HFF-Myc (cell line): Measurements from ENCODE around the gene RPN1.
"Not testable (repeated sequence)": the region's sequence is repeated elsewhere in the genome, so short reads cannot be mapped to it uniquely, and the experiment has no call there.

Source experiments
- DNase-seq: peaks from one replicate; pipeline ENCODE4 v3.0.0-alpha.2; 2011; ENCODE audit warnings: low read depth; ENCODE audit errors: extremely low read depth
- H3K4me3 ChIP-seq: replicated peaks from 2 replicates; pipeline ENCODE4 v1.5.1; 2011; ENCODE audit warnings: low read depth, mild to moderate bottlenecking, control low read depth, low read length
- TF ChIP-seq, protein P1 (sequence below): IDR thresholded peaks from 2 replicates; pipeline ENCODE4 v1.5.1; 2012; ENCODE audit warnings: mild to moderate bottlenecking, low read depth, low read length, control low read depth; ENCODE audit errors: missing control alignments

Gene RPN1

DNA sequence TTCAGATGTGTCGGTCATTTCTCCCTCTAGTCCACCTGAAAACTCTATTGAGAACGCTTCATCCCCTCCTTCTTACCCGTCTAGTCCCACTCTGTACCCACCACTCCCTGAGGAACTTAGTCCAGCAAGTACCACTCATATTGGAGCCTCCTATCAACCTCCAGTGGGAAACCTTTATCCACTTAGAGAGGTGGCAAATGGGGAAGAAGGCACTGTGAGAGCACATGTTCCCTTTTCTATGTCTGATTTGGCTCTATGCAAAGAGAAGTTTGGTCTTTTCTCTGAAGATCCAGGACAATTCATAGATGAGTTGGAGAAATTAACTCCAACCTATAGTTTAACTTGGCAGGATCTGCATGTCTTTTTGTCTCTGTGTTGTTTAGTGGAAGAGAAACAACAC, 17.0 kb upstream of the RPN1 start:
- H3K4me3 ChIP-seq, result no peak overlapping the region
- TF ChIP-seq, protein P1, sequence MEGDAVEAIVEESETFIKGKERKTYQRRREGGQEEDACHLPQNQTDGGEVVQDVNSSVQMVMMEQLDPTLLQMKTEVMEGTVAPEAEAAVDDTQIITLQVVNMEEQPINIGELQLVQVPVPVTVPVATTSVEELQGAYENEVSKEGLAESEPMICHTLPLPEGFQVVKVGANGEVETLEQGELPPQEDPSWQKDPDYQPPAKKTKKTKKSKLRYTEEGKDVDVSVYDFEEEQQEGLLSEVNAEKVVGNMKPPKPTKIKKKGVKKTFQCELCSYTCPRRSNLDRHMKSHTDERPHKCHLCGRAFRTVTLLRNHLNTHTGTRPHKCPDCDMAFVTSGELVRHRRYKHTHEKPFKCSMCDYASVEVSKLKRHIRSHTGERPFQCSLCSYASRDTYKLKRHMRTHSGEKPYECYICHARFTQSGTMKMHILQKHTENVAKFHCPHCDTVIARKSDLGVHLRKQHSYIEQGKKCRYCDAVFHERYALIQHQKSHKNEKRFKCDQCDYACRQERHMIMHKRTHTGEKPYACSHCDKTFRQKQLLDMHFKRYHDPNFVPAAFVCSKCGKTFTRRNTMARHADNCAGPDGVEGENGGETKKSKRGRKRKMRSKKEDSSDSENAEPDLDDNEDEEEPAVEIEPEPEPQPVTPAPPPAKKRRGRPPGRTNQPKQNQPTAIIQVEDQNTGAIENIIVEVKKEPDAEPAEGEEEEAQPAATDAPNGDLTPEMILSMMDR, result no peak
- no peak for DNase-seq

DNA sequence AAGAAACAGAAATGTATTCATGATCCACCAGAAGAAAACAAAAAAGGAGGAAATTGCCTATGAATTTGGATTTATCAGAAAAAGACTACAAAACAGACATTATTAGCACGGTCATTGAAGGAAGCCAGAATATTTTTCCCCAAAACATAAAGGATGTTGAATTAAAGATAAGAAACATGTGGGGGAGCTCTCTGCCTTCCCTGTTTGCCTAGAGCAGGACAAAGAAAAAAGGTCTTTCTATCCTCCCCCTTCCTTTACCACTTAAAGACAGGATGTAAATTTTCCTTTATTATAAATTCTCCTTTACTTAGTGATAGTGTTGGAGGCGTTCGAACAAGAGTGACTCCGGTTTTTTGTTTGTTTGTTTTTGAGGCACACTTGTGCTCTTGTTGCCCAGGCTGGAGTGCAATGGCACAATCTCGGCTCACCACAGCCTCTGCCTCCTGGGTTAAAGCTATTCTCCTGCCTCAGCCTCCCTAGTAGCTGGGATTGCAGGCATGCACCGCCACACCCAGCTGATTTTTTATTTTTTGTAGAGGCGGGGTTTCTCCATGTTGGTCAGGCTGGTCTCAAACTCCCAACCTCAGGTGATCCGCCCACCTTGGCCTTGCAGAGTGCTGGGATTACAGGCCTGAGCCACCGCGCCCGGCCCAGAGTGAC, 14.9 kb upstream of the RPN1 start:
- H3K4me3 ChIP-seq, result no peak overlapping the region
- TF ChIP-seq, protein P1, result no peak
- no peak for DNase-seq

DNA sequence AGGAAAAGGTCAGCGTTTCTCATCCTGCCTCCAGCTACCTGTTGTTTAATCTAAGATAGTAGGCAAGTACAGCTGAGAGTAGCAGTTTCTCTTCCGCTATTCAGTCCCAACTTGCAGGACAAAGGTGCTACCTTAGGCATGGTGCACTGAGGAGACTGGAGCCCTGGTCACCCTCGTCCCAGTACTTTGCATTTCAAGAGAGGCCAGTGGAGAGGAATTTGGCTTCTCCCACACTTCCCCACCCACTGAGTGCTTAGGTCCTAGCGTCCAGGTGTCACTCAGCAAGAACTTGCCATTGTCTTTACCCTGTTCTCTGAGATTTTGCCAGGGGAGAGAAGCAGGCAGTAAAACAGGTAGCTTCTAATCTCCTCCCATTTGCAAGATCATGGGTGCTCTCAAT, 12.5 kb upstream of the RPN1 start:
- no peak overlapping the region for H3K4me3 ChIP-seq
- TF ChIP-seq, protein P1, result no peak
- no peak for DNase-seq

DNA sequence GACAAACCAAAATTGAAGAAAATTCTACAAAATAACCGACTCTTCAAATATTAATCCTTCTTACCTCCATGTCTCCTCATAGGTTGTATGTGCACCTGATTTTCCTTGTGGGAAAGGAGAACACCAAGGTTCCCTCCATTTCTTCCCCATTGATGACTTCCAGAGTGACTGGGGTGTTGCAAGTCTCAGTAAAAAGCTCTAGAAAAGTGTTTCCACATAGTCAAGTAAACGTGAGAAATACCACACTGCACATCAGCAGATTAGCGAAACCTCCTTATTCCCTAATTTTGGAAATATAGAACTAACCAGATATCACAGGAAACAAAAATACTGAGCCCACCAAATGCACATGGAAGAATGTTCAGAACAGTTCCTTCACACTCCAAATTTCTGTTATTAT, 4.9 kb upstream of the RPN1 start:
- TF ChIP-seq, protein P1, result no peak
- no peak for DNase-seq

DNA sequence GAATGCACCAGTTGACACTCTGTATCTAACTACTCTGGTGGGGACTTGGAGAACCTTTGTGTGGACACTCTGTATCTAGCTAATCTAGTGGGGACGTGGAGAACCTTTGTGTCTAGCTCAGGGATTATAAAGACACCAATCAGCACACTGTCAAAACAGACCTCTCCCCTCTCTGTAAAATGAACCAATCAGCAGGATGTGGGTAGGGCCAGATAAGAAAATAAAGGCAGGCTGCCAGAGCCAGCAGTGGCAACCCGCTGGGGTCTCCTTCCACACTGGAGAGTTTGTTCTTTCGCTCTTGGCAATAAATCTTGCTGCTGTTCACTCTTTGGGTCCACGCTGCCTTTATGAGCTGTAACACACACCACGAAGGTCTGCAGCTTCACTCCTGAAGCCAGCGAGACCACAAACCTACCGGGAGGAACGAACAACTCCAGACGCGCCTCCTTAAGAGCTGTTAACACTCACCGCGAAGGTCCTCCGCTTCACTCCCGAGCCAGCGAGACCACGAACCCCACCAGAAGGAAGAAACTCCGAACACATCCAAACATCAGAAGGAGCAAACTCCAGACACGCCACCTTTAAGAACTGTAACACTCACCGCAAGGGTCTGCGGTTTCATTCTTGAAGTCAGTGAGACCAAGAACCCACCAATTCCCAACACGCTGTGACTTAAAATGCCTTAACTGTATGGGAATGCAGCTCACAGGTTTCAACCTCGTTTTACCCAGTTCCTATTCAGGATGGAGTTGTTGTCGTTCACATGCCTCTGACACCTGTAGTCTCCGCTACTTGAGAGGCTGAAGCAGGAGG, 3.6 kb upstream of the RPN1 start:
- not testable (repeated sequence) for DNase-seq, H3K4me3 ChIP-seq

More for the DNA sequence above, 4.9 kb upstream of the RPN1 start:
- no peak overlapping the region for H3K4me3 ChIP-seq

DNA sequence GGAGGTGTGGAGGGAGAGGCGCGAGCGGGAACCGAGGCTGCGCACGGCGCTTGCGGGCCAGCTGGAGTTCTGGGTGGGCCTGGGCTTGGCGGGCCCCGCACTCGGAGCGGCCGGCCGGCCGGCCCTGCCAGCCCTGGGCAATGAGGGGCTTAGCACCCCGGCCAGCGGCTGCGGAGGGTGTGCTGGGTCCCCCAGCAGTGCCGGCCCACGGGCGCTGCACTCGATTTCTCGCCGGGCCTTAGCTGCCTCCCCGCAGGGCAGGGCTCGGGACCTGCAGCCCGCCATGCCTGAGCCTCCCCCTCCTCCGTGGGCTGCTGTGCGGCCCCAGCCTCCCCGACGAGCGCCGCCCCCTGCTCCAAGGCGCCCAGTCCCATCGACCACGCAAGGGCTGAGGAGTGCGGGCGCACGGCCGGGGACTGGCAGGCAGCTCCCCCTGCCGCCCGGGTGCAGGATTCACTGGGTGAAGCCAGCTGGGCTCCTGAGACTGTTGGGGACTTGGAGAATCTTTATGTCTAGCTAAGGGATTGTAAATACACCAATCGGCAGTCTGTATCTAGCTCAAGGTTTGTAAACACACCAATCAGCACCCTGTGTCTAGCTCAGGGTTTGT, 2.9 kb upstream of the RPN1 start:
- TF ChIP-seq, protein P1, result peak; percentile 3
- H3K4me3 ChIP-seq, DNase-seq: not testable (repeated sequence)
